HG02938 (cell line): ENCODE measurements around the gene CDK4.
A peak's percentile ranks its signal among the peaks of the same experiment; 100 is the strongest.
"Not testable (repeated sequence)": the region's sequence is repeated elsewhere in the genome, so short reads cannot be mapped to it uniquely, and the experiment has no call there.

ENCODE experiments used
- ATAC-seq: cut with Tn5 transposase; IDR thresholded peaks from one replicate; pipeline ENCODE4 v1.9.1; 2021; ENCODE audit warnings: mild to moderate bottlenecking, moderate library complexity; ENCODE audit not compliant: unreplicated experiment

CDK4 gene

DNA sequence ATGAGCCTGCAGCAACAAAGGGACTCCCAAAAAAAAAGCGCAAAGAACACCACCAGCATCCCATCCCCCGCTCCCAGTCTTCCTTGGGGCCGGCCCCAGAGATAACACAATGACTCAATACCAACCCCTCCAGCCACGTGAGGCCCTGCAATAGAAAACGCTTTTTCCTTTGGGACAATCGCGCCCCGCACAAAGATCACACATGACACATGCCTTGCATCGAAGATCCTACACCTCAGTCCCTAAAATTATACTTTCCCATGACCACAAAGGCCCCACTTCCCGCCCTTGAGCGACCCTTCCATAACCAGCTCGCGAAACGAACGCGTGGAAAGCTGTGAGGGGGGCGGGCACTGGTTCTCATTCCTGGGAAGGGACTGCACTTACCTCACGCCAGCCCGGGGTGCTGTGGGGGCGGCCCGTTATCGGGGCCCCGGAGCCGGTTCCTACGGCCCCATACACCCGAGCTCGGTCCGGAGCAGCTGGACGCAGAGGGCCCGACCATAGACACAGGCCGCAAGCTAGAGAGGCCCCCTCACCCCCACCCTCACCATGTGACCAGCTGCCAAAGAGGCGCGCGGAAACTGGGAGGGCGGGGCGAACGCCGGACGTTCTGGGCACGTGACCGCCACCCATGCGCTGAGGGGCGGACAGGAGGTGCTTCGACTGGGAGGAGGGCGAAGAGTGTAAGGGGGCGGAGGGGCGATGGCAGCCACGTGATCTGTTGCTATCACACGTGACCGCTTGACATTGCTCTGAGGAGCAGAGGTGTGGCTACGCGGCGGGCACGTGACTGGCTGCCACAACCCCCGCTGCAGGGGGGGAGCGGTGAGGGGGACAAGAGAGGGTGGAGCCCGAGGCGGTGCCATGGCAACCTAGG is at the start of gene CDK4:
Gene CDK4 (minus strand): TSS at position 523 of the 880 bp plus-strand sequence. CDS start 593 bp downstream, outside the sequence.
- peak; percentile 71 for ATAC-seq

- ATAC-seq = no peak
Measured at GRCh38 chr12:57800965-57801364, 48.9 kb upstream of the CDK4 start.

- no peak for ATAC-seq
Measured at GRCh38 chr12:57797933-57798332, 45.8 kb upstream of the CDK4 start.

- ATAC-seq = no peak
Measured at GRCh38 chr12:57796996-57797395, 44.9 kb upstream of the CDK4 start.

DNA sequence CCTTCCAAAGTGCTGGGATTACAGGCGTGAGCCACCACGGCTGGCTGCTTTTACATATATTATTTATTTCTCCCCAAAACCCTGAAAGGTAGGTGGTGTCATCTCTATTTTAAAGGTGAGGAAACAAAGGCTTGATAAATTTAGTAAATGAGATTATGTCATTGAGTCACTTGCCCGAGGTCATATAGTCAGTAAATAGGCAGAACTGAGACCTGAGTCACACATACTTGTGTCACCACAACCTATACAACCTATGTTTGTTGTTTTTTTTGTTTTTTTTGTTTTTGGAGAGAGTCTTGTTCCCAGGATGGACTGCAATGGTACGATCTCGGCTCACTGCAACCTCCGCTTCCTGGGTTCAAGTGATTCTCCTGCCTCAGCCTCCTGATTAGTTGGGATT is 43.2 kb upstream of the CDK4 start:
- ATAC-seq = no peak

DNA sequence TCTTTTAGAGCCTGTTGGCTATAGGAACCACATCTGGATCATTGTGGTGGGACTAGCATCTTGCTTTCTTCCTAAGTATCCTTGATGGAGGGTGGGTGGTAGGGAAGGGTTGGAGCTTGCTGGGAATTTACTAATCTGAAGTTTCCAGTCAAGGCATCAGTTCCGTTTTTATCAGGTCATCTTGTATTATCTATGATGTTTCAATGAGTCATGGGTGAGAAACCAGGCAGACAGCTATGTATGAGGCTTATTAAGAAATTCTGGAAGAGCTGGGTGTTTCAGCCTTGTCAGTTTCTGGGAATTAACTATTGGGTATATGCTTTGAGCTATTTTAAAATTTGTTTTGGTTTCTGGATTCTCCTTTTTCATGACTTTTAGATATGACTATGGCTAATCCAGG is 41.8 kb upstream of the CDK4 start:
- no peak for ATAC-seq

DNA sequence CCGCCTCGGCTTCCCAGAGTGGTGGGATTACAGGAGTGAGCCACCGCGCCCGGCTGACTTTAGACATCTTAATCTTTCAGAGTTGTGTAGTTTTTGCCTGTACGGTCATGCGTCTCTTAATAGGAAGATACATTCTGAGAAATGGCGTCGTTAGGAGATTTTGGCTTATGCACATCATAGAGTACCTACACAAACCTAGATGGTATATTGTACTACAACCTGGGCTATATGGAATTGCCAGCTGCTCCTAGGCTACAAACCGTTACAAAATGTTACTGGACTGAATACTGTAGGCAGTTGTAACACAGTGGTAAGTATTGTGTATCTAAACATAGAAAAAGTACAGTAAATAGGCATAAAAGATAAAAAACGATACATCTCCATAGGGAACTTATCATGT is 31.8 kb upstream of the CDK4 start:
- no peak for ATAC-seq

DNA sequence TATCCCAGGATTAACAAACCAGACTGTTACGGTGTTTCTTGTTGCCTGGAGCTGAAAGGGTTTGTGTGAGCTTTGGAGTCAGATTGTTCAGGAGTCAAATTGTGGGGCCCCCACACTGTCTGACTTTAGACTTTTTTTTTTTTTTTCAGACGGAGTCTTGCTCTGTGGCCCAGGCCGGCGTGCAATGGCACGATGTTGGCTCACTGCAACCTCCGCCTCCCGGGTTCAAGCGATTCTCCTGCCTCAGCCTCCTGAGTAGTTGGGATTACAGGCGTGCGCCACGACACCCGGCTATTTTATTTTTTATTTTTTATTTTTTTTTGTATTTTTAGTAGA is 31.3 kb upstream of the CDK4 start:
- ATAC-seq = no peak

- peak; percentile 86 for ATAC-seq
Measured at GRCh38 chr12:57782608-57783465, 30.7 kb upstream of the CDK4 start, which contains the start of gene TSFM. Gene TSFM (plus strand): TSS chr12:57782787. CDS start chr12:57782802, 15 bp downstream.

GRCh38 chr12:57782243-57782607 is 30.1 kb upstream of the CDK4 start:
- ATAC-seq = no peak

GRCh38 chr12:57781801-57782200 is 29.7 kb upstream of the CDK4 start:
- ATAC-seq = no peak

DNA sequence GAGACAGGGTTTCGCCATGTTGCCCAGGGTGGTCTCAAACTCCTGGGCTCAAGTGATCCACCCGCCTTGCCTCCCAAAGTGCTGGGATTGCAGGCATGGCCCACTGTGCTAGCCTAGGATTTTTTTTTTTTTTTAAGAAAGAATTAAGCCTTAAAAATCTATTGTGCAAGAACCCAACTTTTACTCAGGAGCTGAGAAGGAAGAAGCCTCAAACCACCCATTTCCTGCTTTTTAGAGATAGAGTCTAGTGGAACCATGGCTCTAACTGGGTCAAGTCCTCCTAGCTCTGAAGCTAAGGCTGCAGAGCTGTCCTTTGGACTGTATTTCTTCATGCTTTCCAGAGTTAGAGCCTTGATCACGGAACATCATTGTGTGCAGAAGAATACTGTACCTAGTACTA is 29.1 kb upstream of the CDK4 start:
- no peak for ATAC-seq

GRCh38 chr12:57780284-57780897 is 28.3 kb upstream of the CDK4 start:
- ATAC-seq = no peak

GRCh38 chr12:57779736-57780135 is 27.6 kb upstream of the CDK4 start:
- ATAC-seq = no peak

DNA sequence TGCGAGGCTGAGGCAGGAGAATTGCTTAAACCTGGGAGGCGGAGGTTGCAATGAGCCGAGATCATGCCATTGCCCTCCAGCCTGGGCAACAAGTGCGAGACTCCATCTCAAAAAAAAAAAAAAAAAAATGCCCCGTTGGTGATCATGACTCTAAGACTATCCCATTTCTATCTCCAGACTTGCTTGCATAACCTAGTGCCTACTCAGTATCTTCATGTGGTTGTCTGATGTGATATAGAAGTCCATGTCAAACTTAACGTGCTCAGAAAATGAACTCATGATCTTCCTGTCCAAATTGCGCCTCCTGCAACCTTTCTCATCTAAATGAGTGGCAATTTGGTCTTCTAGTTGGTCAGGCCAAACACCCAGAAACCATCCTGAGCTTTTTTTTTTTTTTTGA is 25.8 kb upstream of the CDK4 start:
- no peak for ATAC-seq

DNA sequence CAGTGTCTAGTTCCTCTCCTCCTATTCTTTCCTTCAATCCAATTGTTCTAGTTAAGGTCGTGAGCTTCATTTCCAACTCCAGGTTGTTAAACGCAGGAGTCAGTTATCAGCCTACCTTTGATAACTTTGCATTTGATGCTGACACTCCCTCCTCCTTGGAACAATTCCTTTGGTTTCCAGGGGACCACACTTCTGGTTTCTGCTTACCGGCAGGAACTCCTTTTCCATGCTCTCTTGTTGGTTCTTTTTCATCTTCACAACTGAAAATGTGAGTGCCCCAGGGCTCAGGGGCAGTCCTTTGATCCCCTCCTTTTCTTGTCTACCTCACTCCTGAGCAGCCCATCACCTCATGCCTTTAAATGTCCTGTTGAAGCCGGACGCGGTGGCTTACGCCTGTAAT is 25.3 kb upstream of the CDK4 start:
- ATAC-seq = no peak

GRCh38 chr12:57776247-57776587 is 24.1 kb upstream of the CDK4 start:
- ATAC-seq = no peak

DNA sequence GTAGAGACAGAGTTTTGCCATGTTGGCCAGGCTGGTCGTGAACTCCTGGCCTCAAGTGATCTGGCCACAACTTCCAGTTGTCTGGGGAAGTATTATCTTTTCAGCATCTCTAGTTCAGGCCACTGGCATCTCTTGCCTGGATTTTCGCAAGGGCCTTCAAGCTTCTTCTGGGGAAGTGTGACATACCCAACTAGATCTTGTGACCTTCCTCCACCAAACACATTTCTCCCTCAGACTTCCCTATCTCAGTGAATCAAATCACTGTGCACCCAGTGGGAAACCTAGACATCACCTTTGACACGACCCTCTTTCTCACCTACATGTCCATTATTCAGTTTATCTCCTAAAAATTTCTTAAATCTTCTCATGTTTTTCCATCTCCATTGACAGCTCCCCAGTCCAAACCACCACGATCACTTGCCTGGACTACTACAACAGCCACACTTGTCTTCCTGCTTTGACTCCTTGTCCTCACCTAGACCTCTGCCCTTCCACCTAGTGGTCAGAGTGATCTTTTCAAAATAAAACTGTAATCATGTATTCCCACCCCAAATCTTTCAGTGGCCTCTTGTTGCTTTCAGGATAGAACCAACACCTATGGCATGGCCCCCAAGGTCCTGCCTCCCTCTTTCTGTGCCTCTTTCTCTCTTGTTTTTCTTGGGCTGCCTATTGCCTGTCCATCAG is 23.6 kb upstream of the CDK4 start:
- ATAC-seq = no peak

DNA sequence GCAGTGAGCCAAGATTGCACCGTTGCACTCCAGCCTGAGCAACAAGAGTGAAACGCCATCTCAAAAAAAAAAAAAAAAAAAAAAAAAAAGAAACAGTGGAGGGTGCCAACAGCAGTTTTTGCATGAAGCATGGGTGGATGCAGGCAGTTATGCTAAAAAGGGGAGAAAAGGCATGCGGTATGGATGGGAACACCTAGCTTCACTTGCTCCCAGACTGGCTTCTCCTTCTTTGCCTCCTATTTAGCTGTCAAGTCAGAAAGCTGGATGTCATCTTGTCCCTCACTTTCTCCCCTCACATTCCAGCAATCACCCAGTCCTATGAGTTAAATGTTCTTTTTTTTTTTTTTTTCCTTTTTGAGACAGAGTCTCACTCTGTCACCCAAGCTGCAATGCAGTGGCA is 22.9 kb upstream of the CDK4 start:
- ATAC-seq = no peak

DNA sequence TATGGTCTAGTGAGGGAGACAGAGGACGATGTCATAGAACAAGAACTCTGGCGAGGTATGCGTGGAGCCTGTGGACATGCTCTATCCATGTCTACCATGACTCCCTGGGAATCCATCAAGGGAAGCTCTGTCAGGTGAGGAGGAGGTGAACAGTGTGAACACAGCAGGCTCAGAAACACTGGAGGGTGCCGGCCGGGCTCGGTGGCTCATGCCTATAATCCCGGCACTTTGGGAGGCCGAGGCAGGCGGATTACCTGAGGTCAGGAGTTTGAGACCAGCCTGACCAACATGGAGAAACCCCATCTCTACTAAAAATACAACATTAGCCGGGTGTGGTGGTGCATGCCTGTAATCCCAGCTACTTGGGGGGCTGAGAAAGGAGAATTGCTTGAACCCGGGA is 22.5 kb upstream of the CDK4 start:
- ATAC-seq = not testable (repeated sequence)
